C4-2B (cell line): Measurements from ENCODE around the gene BRD4.

ENCODE experiments used
- H3K27ac ChIP-seq: fragments of 450-650 bp; 2 replicates; pipeline ENCODE4 v1.5.1; 2017
- ZFX ChIP-seq: fragments of 450-650 bp; IDR thresholded peaks from 2 replicates; pipeline ENCODE4 v1.6.1; 2017
- TF ChIP-seq, protein P1 (sequence below): fragments of 450-650 bp; conservative IDR thresholded peaks from 2 replicates; pipeline ENCODE4 v1.5.1; 2017; ENCODE audit warnings: mild to moderate bottlenecking

BRD4 gene

GRCh38 chr19:15303105-15303780 lies 29.1 kb downstream of the BRD4 start:
- H3K27ac ChIP-seq = peak overlapping the region; percentile 74
- TF ChIP-seq, protein P1, sequence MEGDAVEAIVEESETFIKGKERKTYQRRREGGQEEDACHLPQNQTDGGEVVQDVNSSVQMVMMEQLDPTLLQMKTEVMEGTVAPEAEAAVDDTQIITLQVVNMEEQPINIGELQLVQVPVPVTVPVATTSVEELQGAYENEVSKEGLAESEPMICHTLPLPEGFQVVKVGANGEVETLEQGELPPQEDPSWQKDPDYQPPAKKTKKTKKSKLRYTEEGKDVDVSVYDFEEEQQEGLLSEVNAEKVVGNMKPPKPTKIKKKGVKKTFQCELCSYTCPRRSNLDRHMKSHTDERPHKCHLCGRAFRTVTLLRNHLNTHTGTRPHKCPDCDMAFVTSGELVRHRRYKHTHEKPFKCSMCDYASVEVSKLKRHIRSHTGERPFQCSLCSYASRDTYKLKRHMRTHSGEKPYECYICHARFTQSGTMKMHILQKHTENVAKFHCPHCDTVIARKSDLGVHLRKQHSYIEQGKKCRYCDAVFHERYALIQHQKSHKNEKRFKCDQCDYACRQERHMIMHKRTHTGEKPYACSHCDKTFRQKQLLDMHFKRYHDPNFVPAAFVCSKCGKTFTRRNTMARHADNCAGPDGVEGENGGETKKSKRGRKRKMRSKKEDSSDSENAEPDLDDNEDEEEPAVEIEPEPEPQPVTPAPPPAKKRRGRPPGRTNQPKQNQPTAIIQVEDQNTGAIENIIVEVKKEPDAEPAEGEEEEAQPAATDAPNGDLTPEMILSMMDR = no peak
- TF ChIP-seq ZFX = no peak

DNA sequence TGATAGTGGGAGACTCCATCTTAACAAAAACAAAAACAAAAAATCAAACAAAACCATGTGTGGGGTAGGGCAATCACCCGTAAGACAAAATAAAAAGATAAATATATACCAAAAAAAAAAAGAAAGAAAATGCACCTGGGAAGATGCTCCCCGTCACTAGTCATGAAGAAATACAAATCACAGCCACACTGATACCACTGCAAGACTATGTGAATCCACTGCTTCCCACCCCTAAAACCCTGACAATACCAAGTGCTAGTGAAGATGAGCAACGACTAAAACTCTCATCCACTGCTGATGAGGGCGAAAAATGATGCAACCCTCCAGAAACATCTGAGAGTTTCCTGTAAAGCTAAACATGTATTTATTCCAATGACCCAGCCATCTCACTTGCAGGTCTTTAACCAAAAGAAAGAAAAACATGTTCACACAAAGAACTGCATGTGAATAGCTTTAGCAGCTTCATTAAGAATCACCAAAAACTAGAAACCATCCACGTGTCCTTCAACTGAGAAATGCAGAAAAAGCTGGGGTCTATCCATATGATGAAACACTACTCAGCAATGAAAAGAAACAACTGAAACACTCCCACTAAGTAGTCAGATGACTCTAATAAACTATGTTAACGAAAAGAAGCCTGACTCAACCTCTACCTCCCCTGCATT lies 31.7 kb downstream of the BRD4 start:
- TF ChIP-seq, protein P1 = no peak
- no peak for TF ChIP-seq ZFX
- 0 out of 2 replicates have a peak overlapping the region, but pooled peaks have one; percentile 74 for H3K27ac ChIP-seq

GRCh38 chr19:15299568-15300409 lies 32.5 kb downstream of the BRD4 start:
- no peak for TF ChIP-seq ZFX
- TF ChIP-seq, protein P1 = no peak
- H3K27ac ChIP-seq = no peak overlapping the region

- TF ChIP-seq ZFX = no peak
- TF ChIP-seq, protein P1 = no peak
- no peak overlapping the region for H3K27ac ChIP-seq
These were observed 33.3 kb downstream of the BRD4 start for GRCh38 chr19:15298847-15299567.

DNA sequence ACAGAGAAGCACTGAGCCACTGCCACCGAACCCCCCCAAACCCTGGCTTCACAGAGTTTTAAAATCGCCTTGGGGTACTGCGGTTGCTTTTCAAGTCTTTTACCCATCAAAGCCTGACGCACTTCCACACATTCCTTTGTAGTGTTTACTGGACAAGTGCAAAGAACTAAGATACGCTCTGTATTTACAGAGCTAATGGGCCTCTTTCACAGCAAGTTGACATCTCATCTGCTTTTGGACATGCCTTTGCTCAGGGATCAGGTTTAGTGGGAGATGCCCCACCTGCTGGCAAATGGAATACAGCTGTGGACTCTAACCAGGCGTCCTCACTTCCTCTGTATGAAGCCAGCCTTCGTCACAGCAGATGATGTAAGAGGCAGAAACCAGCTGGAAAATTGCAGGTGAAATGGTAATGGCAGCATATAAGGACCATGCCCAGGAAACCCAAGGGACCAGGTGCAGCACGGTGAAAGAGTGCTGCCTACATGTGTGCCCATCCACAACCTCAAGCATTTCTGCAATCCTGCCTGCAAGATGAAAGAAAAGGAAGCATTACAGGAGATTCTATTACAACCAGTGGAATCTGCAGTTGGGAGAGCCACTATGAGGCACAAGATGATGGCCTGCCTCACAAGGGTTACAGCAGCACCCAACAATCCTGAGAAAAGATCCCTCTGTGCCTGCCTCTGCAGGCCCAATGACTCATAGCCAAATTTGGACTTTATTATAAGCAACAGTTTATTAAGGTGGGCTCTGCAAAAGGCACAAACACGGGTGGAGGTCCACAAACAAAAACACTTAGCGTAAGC lies 34.7 kb downstream of the BRD4 start:
- H3K27ac ChIP-seq = peak overlapping the region; percentile 56
- TF ChIP-seq, protein P1 = no peak
- TF ChIP-seq ZFX = no peak

DNA sequence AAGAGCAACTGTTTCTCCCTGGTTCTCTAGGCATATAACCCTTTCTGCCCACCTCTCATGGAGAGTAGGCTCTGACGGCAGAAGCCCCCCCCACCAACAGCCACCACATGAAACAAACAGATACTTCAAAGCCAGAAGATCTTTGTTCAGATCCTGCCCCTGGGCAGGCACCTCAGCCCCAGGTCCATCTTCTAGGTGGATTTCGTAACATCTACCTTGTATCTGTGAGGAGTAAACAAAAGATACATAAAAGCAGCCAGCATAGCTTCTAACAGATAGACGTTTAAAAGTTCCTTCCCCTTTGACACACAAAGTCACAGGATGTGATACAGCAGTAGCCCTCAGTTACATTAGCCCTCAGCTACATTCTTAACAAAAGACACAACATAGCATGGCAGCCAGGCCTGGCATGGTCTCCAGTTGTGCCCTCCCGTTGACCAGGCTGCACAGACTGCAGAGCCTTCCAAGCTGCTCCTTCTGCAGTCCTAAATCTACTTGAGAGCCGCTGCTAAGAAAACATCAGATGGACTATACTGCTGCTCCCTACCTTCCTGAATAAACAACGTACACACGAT lies 35.4 kb downstream of the BRD4 start:
- peak overlapping the region; percentile 56 for H3K27ac ChIP-seq
- TF ChIP-seq, protein P1 = no peak
- no peak for TF ChIP-seq ZFX
